OCI-LY7 (cell line): ENCODE data around the gene KLF3. TPM values are rescaled to one million over a fixed set of nuclear protein-coding genes. Genes with fewer than 3 reads are reported as not detected.

Experiments
- BruUV-seq: library from RNA; stranded (reverse); fragments of 400-500 nt; replicated peaks from 2 replicates; lab custom pipeline; 2021; lab: Mats Ljungman, UMichigan
- CTCF ChIA-PET: fragments of 300-600 bp; sonication (Branson Sonifier 250); formaldehyde crosslinking; loops from one replicate; lab custom pipeline; 2022; ENCODE audit warnings: antibody characterized with exemption; ENCODE audit not compliant: unreplicated experiment; lab: Charles Lee
- POLR2A ChIA-PET: fragments of 300-600 bp; sonication (Branson Sonifier 250); formaldehyde crosslinking; loops from one replicate; lab custom pipeline; 2022; ENCODE audit warnings: antibody characterized with exemption; lab: Charles Lee
- DNase-seq: peaks from one replicate; pipeline ENCODE4 v3.0.0-alpha.2; 2015; ENCODE audit warnings: low spot score
- H2AFZ ChIP-seq: fragments of 200-600 bp; sonication (generic), shearing (Covaris generic); 2 replicates; pipeline ENCODE4 v1.6.1; 2014; ENCODE audit warnings: mild to moderate bottlenecking, antibody characterized with exemption, low read length, moderate library complexity
- H3K27ac ChIP-seq: fragments of 200-600 bp; sonication (generic); 2 replicates; pipeline ENCODE4 v1.5.1; 2014; ENCODE audit warnings: mixed run types, low read depth, mild to moderate bottlenecking, moderate library complexity, low read length, inconsistent platforms; ENCODE audit not compliant: poor library complexity, severe bottlenecking
- H3K36me3 ChIP-seq: fragments of 200-600 bp; sonication (generic); 2 replicates; pipeline ENCODE4 v1.6.1; 2014; ENCODE audit warnings: mild to moderate bottlenecking, antibody characterized with exemption, low read length, moderate library complexity, mixed read lengths; ENCODE audit not compliant: insufficient read depth
- H3K4me1 ChIP-seq: fragments of 200-600 bp; sonication (generic); 2 replicates; pipeline ENCODE4 v1.5.1; 2014; ENCODE audit warnings: mild to moderate bottlenecking, low read length; ENCODE audit not compliant: insufficient read depth, poor library complexity, severe bottlenecking
- H3K4me2 ChIP-seq: fragments of 200-600 bp; sonication (generic); 2 replicates; pipeline ENCODE4 v1.6.1; 2014; ENCODE audit warnings: mild to moderate bottlenecking, low read length
- H3K4me3 ChIP-seq: fragments of 200-600 bp; sonication (generic); 2 replicates; pipeline ENCODE4 v1.5.1; 2014; ENCODE audit warnings: mild to moderate bottlenecking, low read depth, low read length; ENCODE audit not compliant: poor library complexity, severe bottlenecking
- H3K79me2 ChIP-seq: fragments of 200-600 bp; sonication (generic); 2 replicates; pipeline ENCODE4 v1.6.1; 2016; ENCODE audit warnings: low read depth, mild to moderate bottlenecking, low read length, moderate library complexity, mixed read lengths; ENCODE audit not compliant: insufficient read depth
- H3K9me2 ChIP-seq: fragments of 200-600 bp; sonication (generic); 2 replicates; pipeline ENCODE4 v1.6.1; 2016; ENCODE audit warnings: mild to moderate bottlenecking, low read length, mixed read lengths; ENCODE audit not compliant: insufficient read depth
- H3K9me3 ChIP-seq: fragments of 200-600 bp; sonication (generic); 2 replicates; pipeline ENCODE4 v1.6.1; 2014; ENCODE audit warnings: mild to moderate bottlenecking, mixed run types, low read length, mixed read lengths
- H4K20me1 ChIP-seq: fragments of 200-600 bp; sonication (generic); 2 replicates; pipeline ENCODE4 v1.6.1; 2014; ENCODE audit warnings: mild to moderate bottlenecking, antibody characterized with exemption, low read length, moderate library complexity, mixed read lengths; ENCODE audit not compliant: insufficient read depth
- EZH2phosphoT487 ChIP-seq: fragments of 200-600 bp; sonication (generic); IDR thresholded peaks from 2 replicates; pipeline ENCODE4 v1.6.1; 2018; ENCODE audit warnings: low read depth, borderline replicate concordance, mild to moderate bottlenecking, mixed run types, antibody characterized with exemption, low read length, moderate library complexity, mixed read lengths
- intact Hi-C: fragments of 100-400 bp; cut with micrococcal nuclease; formaldehyde crosslinking; loops from one replicate; pipeline ENCODE4 v1.10.0; 2022; ENCODE audit not compliant: unreplicated experiment
- total RNA-seq, 2 experiments: library from RNA; depleted of rRNA in 1 of 2; stranded (reverse); fragments of >200 nt in 1 of 2; shearing (Covaris generic) in 1 of 2; gene quantifications; 2 replicates each; pipeline ENCODE4 v1.2.3, GENCODE V29; 2014 to 2022
- TF ChIP-seq, protein P1 (sequence below): fragments of 200-600 bp; sonication (generic); conservative IDR thresholded peaks from 2 replicates; pipeline ENCODE4 v1.5.1; 2014; ENCODE audit warnings: mild to moderate bottlenecking, antibody characterized with exemption, low read length, moderate library complexity, mixed read lengths

KLF3 gene
- total RNA-seq, 2 experiments from 2014 or later = 0.09 to 0.23 TPM

- peaks cover 4% of the 10 kb centered on the region; the same call in 1 of the 2 replicates for H3K9me3 ChIP-seq
These were observed 70.9 kb downstream of the KLF3 start for GRCh38 chr4:38734911-38735310.

DNA sequence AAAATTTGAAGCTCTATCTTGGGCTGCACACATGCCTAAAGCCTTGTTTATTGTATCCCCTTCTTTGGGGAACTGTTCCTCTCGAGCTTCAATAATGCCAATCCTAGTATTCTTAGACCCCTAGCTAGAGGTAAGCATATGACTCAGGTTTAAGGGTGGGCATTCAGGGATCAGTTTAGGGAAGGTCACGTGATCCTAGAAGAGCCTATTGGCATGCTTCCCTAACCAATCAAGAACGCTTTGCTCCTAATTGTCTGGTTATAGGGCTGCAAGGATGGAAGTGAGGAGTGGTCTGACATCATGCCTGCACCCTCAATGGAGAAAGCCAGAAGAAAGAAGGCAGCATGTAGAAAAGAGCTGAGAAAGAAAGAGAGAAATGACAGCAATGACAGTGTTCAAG lies 71.9 kb downstream of the KLF3 start:
- no peak overlapping the region for H3K4me3 ChIP-seq
- no peak overlapping the region for H3K4me2 ChIP-seq
- no peaks in the 10 kb centered on the region for H3K36me3 ChIP-seq
- no peaks in the 10 kb centered on the region for H3K4me1 ChIP-seq
- ChIA-PET CTCF (no interaction called here), POLR2A (interaction anchor here (0.5 kb wide), 1 partner anchor 715 kb away, joined by 4 read pairs; no protein-coding TSS in a partner anchor)
- H3K9me2 ChIP-seq = no peaks in the 10 kb centered on the region
- TF ChIP-seq EZH2phosphoT487 = no peak
- TF ChIP-seq, protein P1, sequence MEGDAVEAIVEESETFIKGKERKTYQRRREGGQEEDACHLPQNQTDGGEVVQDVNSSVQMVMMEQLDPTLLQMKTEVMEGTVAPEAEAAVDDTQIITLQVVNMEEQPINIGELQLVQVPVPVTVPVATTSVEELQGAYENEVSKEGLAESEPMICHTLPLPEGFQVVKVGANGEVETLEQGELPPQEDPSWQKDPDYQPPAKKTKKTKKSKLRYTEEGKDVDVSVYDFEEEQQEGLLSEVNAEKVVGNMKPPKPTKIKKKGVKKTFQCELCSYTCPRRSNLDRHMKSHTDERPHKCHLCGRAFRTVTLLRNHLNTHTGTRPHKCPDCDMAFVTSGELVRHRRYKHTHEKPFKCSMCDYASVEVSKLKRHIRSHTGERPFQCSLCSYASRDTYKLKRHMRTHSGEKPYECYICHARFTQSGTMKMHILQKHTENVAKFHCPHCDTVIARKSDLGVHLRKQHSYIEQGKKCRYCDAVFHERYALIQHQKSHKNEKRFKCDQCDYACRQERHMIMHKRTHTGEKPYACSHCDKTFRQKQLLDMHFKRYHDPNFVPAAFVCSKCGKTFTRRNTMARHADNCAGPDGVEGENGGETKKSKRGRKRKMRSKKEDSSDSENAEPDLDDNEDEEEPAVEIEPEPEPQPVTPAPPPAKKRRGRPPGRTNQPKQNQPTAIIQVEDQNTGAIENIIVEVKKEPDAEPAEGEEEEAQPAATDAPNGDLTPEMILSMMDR = no peak
- no TSS peak for BruUV-seq
- no peak overlapping the region for H2AFZ ChIP-seq
- no peak for DNase-seq
- H4K20me1 ChIP-seq = no peaks in the 10 kb centered on the region
- H3K9me3 ChIP-seq = peaks cover 4% of the 10 kb centered on the region; the same call in 1 of the 2 replicates
- intact Hi-C loops = no loop called here
- no peak overlapping the region for H3K27ac ChIP-seq
- H3K79me2 ChIP-seq = no peaks in the 10 kb centered on the region

More at GRCh38 chr4:38734911-38735310, 70.9 kb downstream of the KLF3 start:
- Histone ChIP-seq H4K20me1 (no peaks in the 10 kb centered on the region), H3K27ac (no peak overlapping the region), H3K4me1 (no peaks in the 10 kb centered on the region), H3K9me2 (no peaks in the 10 kb centered on the region), H3K4me3 (no peak overlapping the region), H3K79me2 (no peaks in the 10 kb centered on the region), H3K36me3 (no peaks in the 10 kb centered on the region), H3K4me2 (no peak overlapping the region), H2AFZ (no peak overlapping the region)
- DNase-seq = no peak
- CTCF ChIA-PET = no interaction called here
- no TSS peak for BruUV-seq
- TF ChIP-seq, protein P1 = no peak
- no peak for TF ChIP-seq EZH2phosphoT487
- POLR2A ChIA-PET = interaction anchor here (0.6 to 0.8 kb wide), 2 partner anchors 8 to 890 kb away, joined by 3 to 4 read pairs; no protein-coding TSS in a partner anchor
- intact Hi-C loops = no loop called here

DNA sequence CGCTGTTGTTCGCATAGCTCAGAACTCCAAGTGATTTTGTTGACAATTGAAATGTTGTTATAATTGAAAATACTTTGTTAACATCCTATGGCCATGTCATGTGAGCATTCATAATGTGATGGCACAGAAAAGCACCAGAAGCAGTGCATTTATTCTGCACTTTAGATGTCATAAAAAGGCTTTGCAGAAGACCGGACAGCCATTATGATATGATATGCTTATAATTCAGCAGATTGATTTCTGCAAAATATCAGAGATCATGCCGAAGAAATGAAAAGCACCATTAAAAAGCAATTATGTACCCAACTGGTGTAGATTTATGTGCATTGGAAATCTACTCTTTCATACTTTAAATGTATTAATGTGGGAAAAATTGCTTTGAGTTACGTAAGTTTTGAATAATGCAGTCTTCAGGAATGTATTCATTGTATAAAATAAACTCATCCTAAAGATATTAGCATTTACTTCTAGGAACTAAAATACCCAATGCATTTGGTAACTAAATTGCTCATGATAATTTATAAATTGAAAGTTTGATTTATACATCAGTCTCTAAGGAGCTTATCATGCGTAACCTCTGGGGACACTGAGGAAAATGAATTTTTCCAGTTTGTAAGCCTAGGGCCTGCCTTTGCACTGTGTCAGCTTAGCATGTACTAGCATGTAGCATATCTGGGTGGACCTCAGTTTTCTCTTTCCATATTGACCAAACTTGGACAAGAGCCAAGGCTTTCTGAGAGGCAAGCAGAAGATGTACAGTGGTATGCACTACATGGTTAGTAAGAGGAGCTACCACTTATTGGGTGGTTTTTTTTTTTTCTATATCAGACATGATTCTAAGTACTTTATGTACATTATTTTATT lies 75.2 kb downstream of the KLF3 start:
- POLR2A ChIA-PET = interaction anchor here (0.7 kb wide), 2 partner anchors 28 to 133 kb away, joined by 3 read pairs; no protein-coding TSS in a partner anchor

More for the DNA sequence above, 75.2 kb downstream of the KLF3 start:
- no peaks in the 10 kb centered on the region for H3K9me2 ChIP-seq
- H3K9me3 ChIP-seq = no peaks in the 10 kb centered on the region
- no peak overlapping the region for H3K4me2 ChIP-seq
- intact Hi-C loops = no loop called here
- CTCF ChIA-PET = no interaction called here
- no peaks in the 10 kb centered on the region for H4K20me1 ChIP-seq
- peaks cover 4% of the 10 kb centered on the region for H3K4me1 ChIP-seq
- no TSS peak for BruUV-seq
- no peaks in the 10 kb centered on the region for H3K36me3 ChIP-seq
- TF ChIP-seq EZH2phosphoT487 = no peak
- TF ChIP-seq, protein P1 = no peak
- no peaks in the 10 kb centered on the region for H3K79me2 ChIP-seq
- H3K4me3 ChIP-seq = no peak overlapping the region
- H2AFZ ChIP-seq = no peak overlapping the region
- H3K27ac ChIP-seq = no peak overlapping the region
- DNase-seq = no peak
